Adrenal gland (tissue), 5 donors: ENCODE results near the gene FHIT.

Source experiments
- CTCF ChIP-seq, 6 experiments: fragments of 450-650 bp in 4 of 6; fragments of 200-600 bp in 2 of 6; sonication (generic) in 1 of 6; IDR thresholded peaks; 1 replicate in 5 of 6; 2 replicates in 1 of 6; pipeline versions ENCODE4 v1.5.1 to v1.8.0; 2016 to 2021; ENCODE audit warnings: antibody characterized with exemption in 6 of 6, mild to moderate bottlenecking in 2 of 6, moderate library complexity in 1 of 6
- POLR2A ChIP-seq, 2 donors: fragments of 450-650 bp; IDR thresholded peaks; one replicate each; pipeline ENCODE4 v1.6.1; 2017; ENCODE audit warnings: antibody characterized with exemption in 2 of 2, mild to moderate bottlenecking in 2 of 2, moderate library complexity in 1 of 2
- donor health status: DM: no; HTN: no; CAD: no.

- TF ChIP-seq CTCF (IDR thresholded peaks at IDR 0.05) (no peak), POLR2A (IDR thresholded peaks at IDR 0.05) (no peak)
Measured at GRCh38 chr3:61052851-61053250, 198.4 kb downstream of the FHIT start.
